Cardiac muscle cell (in vitro differentiated cells and primary cell): ENCODE results near the gene TSN. TPM values are rescaled to one million over a fixed set of nuclear protein-coding genes. Genes with fewer than 3 reads are reported as not detected.
"Not testable (repeated sequence)": the region's sequence is repeated elsewhere in the genome, so short reads cannot be mapped to it uniquely, and the experiment has no call there.

Experiments used
- DNase-seq, 2 donors: peaks; one replicate each; pipeline versions ENCODE4 v3.0.0 to v3.0.0-alpha.2; 2010 to 2017; ENCODE audit warnings: low read depth in 1 of 2, low spot score in 1 of 2
- H3K27ac ChIP-seq: fragments of 200-600 bp; sonication (generic); 2 replicates; pipeline ENCODE4 v1.5.1; 2016
- H3K27me3 ChIP-seq: fragments of 200-600 bp; sonication (generic); 2 replicates; pipeline ENCODE4 v1.6.0; 2016; ENCODE audit warnings: control low read depth
- H3K36me3 ChIP-seq: fragments of 200-600 bp; sonication (generic); 2 replicates; pipeline ENCODE4 v1.5.1; 2016; ENCODE audit warnings: control low read depth
- H3K4me1 ChIP-seq: fragments of 200-600 bp; sonication (generic); 2 replicates; pipeline ENCODE4 v1.8.1; 2017; ENCODE audit warnings: low read depth, mild to moderate bottlenecking, mixed run types
- H3K4me3 ChIP-seq: fragments of 200-600 bp; sonication (generic); 2 replicates; pipeline ENCODE4 v1.5.1; 2016; ENCODE audit warnings: mild to moderate bottlenecking
- H3K9me3 ChIP-seq: fragments of 200-600 bp; sonication (generic); 2 replicates; pipeline ENCODE4 v1.5.1; 2017; ENCODE audit warnings: low read depth, mild to moderate bottlenecking, control low read depth
- polyA plus RNA-seq: library from polyadenylated mRNA; unstranded; fragments of >200 nt; fragmentation: Nextera tagmentation; extraction: Ambion mirVana; gene quantifications from 2 replicates; pipeline ENCODE4 v1.2.1, GENCODE V29; 2016
- total RNA-seq: library from RNA; depleted of rRNA; stranded (reverse); fragments of >200 nt; gene quantifications from 2 replicates; pipeline ENCODE4 v1.2.3, GENCODE V29; 2016
- TF ChIP-seq, protein P1 (sequence below): IDR thresholded peaks from 2 replicates; pipeline ENCODE4 v1.5.1; 2012; ENCODE audit warnings: low read depth, mild to moderate bottlenecking, low read length

Gene TSN
- total and polyA plus RNA-seq, 2 experiments from 2014 or later = 27.0 to 57.3 TPM

DNA sequence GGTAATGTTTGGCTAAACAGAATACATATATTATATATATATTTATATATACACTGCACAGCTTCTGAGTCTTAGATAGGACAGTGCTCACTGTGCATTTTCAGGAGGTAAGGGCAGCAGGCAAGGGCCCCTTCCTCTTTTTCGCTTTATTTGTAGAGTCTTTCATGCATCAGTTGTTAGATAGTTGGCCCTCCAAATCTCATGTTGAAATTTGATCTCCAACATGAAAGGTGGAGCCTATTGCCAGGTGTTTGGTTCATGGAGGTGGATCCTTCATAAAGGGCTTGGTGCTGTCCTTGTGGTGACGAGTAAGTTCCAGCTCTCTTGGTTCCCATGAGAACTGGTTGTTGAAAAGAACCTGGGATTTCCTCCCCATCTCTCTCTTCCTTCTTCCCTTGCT lies 48.1 kb downstream of the TSN start:
- no peak overlapping the region for H3K27ac ChIP-seq
- TF ChIP-seq, protein P1, sequence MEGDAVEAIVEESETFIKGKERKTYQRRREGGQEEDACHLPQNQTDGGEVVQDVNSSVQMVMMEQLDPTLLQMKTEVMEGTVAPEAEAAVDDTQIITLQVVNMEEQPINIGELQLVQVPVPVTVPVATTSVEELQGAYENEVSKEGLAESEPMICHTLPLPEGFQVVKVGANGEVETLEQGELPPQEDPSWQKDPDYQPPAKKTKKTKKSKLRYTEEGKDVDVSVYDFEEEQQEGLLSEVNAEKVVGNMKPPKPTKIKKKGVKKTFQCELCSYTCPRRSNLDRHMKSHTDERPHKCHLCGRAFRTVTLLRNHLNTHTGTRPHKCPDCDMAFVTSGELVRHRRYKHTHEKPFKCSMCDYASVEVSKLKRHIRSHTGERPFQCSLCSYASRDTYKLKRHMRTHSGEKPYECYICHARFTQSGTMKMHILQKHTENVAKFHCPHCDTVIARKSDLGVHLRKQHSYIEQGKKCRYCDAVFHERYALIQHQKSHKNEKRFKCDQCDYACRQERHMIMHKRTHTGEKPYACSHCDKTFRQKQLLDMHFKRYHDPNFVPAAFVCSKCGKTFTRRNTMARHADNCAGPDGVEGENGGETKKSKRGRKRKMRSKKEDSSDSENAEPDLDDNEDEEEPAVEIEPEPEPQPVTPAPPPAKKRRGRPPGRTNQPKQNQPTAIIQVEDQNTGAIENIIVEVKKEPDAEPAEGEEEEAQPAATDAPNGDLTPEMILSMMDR = no peak

DNA sequence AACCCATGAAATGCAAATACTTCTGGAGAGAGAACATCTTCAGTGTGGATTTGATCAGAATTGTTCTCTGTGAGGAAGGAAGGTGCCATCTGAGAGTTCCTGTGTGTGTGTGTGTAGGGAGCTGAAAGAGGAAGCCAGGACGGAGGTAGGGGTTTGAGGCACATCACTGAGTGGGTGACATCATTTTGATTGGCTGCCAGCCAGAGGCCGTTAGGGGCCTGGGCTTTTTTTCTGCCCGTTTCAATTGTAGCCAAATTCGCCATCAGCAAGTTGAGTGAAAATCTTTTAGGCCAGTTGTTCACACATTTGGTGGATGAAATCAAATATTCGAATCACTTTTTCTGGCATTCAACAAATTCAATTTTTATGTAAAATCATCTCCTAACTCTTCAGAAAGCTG lies 48.9 kb downstream of the TSN start:
- Histone ChIP-seq H3K4me3 (no peak overlapping the region), H3K36me3 (no peaks in the 10 kb centered on the region), H3K4me1 (no peaks in the 10 kb centered on the region), H3K27me3 (no peaks in the 10 kb centered on the region), H3K27ac (no peak overlapping the region), H3K9me3 (no peaks in the 10 kb centered on the region)
- peak; percentile 32 to 39 for DNase-seq
- TF ChIP-seq, protein P1 = no peak

More for the DNA sequence above, 48.1 kb downstream of the TSN start:
- H3K4me3 ChIP-seq = no peak overlapping the region
- no peaks in the 10 kb centered on the region for H3K36me3 ChIP-seq
- no peak for DNase-seq
- H3K4me1 ChIP-seq = no peaks in the 10 kb centered on the region
- no peaks in the 10 kb centered on the region for H3K27me3 ChIP-seq
- H3K9me3 ChIP-seq = no peaks in the 10 kb centered on the region

DNA sequence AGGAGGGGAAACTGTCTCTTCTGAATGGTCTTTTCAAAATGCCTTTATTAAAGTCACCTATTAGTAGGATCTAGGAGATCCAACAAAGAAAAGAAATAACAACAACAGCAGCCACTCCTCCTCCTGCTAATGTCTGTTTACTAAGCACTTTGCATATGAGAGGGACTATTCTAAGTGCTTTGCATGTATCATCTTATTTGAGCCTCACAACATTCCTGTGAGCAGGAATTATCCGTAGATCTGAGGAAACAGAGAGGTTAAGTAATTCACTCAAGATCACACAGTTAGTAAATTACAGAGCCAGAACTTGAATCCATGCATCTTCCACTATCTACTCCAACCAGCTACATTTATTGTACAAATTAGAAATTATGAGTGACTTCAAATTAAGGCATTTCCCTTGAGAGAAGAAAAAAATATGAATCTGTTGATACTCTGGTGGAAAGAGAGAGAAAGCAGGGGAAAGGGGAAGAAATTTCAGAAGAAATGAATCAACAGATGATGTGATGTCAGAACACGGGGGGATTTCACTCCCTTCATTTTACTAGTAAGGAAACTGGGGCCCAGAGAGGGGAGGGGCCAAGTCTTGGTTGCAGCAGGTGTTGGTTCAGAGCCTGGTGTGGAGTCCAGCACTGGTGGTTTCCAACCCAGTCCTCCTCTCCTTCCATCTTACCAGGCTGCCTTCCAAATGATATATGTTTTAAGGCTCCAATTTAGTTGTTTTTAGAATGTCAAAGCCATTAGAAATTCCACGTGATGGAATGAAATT lies 49.7 kb downstream of the TSN start:
- TF ChIP-seq, protein P1 = no peak
- Histone ChIP-seq H3K4me1 (no peaks in the 10 kb centered on the region), H3K4me3 (no peak overlapping the region), H3K36me3 (no peaks in the 10 kb centered on the region), H3K9me3 (no peaks in the 10 kb centered on the region), H3K27ac (no peak overlapping the region), H3K27me3 (no peaks in the 10 kb centered on the region)
- no peak for DNase-seq

DNA sequence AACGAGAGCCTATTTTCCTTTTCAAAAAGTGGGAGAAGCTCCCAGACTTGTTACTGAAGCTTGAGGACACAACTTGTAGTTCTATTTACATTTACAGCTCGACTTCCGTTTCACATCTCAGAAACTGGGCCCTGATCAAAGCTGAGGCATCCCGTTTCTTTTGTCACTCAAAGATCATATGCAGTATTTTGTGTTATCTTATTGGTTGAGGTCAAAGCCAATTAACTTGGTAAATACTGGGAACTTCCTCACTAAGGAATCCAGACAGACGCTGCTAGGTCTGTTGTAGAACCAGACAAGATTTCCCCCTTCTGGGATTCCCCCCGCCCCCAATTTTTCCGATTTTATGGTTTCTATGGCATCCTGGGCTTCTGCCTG lies 50.3 kb downstream of the TSN start:
- H3K27me3 ChIP-seq = no peaks in the 10 kb centered on the region
- H3K4me1 ChIP-seq = no peaks in the 10 kb centered on the region
- H3K9me3 ChIP-seq = no peaks in the 10 kb centered on the region
- H3K36me3 ChIP-seq = no peaks in the 10 kb centered on the region
- H3K27ac ChIP-seq = no peak overlapping the region
- TF ChIP-seq, protein P1 = no peak
- H3K4me3 ChIP-seq = no peak overlapping the region
- no peak for DNase-seq

DNA sequence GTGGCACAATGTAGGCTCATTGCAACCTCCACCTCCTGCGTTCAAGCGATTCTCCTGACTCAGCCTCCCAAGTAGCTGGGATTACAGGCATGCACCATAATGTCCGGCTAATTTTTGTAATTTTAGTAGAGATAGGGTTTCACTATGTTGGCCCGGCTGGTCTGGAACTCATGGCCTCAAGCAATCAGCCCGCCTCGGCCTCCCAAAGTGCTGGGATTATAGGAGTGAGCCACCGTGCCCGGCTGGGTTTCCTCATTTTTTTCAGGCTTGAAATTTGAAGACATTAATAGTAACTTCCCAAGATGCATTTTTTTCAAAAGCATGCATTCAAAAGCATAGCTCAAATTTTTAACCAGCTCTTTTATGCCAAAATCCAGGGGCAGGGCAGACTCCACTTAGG lies 52.3 kb downstream of the TSN start:
- not testable (repeated sequence) for H3K27me3 ChIP-seq, H3K36me3 ChIP-seq, H3K4me1 ChIP-seq, H3K27ac ChIP-seq, H3K9me3 ChIP-seq, DNase-seq, H3K4me3 ChIP-seq

DNA sequence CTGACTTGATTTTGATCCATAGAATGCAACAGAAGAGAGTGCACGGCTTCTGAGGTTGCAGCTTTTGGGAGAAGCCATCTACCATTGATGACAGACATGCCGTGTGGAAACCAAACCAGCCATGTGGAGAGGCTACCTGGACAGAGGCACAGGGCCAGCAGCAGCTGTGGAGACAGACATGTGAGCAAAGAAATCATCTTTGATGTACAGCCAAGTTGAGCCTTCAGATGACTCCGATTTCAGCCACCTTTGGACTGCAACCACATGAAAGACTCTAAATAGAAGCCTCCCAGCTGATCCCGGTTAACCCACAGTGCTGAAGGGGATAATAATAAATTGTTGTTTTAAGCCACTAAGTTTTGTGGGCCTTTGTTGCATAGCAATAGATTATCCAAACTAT lies 54.2 kb downstream of the TSN start:
- no peak for DNase-seq
- Histone ChIP-seq H3K4me1 (no peaks in the 10 kb centered on the region), H3K36me3 (no peaks in the 10 kb centered on the region), H3K4me3 (no peak overlapping the region), H3K27ac (no peak overlapping the region), H3K9me3 (no peaks in the 10 kb centered on the region), H3K27me3 (no peaks in the 10 kb centered on the region)
- TF ChIP-seq, protein P1 = no peak
